PC-3 (cell line): ENCODE results near the gene AVPI1.

Source experiments
- CTCF ChIP-seq: fragments of 300-600 bp; sonication (generic); conservative IDR thresholded peaks from 2 replicates; pipeline ENCODE4 v1.5.1; 2017; ENCODE audit warnings: antibody characterized with exemption, low read depth, mild to moderate bottlenecking, low read length
- EZH2 ChIP-seq: fragments of 300-600 bp; sonication (generic); IDR thresholded peaks from one replicate; pipeline ENCODE4 v1.6.1; 2017; ENCODE audit warnings: antibody characterized with exemption, mild to moderate bottlenecking, low read length; ENCODE audit not compliant: unreplicated experiment
- EZH2phosphoT487 ChIP-seq: fragments of 300-600 bp; sonication (generic); IDR thresholded peaks from 2 replicates; pipeline ENCODE4 v1.6.1; 2018; ENCODE audit warnings: mild to moderate bottlenecking, antibody characterized with exemption, low read length, borderline replicate concordance

GRCh38 chr10:97656777-97657176 is 30.3 kb downstream of the AVPI1 start:
- TF ChIP-seq CTCF (no peak), EZH2 (no peak), EZH2phosphoT487 (no peak)
